Endothelial cell of umbilical vein (primary cell): ENCODE results near the gene WDR74. TPM values are rescaled to one million over a fixed set of nuclear protein-coding genes. Genes with fewer than 3 reads are reported as not detected.

ENCODE experiments used
- BruUV-seq: library from RNA; stranded (reverse); fragments of 400-500 nt; replicated peaks from 2 replicates; lab custom pipeline; 2021; lab: Mats Ljungman, UMichigan
- CTCF ChIA-PET: fragments of 300-600, 350-600 bp; sonication (Branson Sonifier 250); formaldehyde crosslinking; loops from one replicate; lab custom pipeline; 2021; ENCODE audit warnings: antibody characterized with exemption, inconsistent platforms; lab: Charles Lee
- POLR2A ChIA-PET: fragments of 300-600, 350-600 bp; sonication (Branson Sonifier 250); formaldehyde crosslinking; loops from one replicate; lab custom pipeline; 2021; ENCODE audit warnings: antibody characterized with exemption, inconsistent platforms; lab: Charles Lee
- DNase-seq: peaks from one replicate; pipeline ENCODE4 v3.0.0-alpha.2; 2011; ENCODE audit warnings: low read depth, low spot score
- FAIRE-seq: peaks from 2 replicates; lab custom pipeline; 2011; peaks lifted over from hg19 to GRCh38; lab: Jason Lieb, UNC
- H2AFZ ChIP-seq: 2 replicates; pipeline ENCODE4 v1.6.0; 2012; ENCODE audit warnings: low read depth, low read length, control low read depth, inconsistent platforms
- H3K27ac ChIP-seq: 2 replicates; pipeline ENCODE4 v1.5.1; 2011; ENCODE audit warnings: low read depth, mild to moderate bottlenecking, control low read depth, low read length, moderate library complexity; ENCODE audit not compliant: insufficient read depth
- H3K27me3 ChIP-seq, 2 experiments: 2 replicates each; pipeline versions ENCODE4 v1.6.0 to v1.6.1; 2011; ENCODE audit warnings: low read length in 2 of 2, mixed read lengths in 1 of 2; ENCODE audit not compliant: control insufficient read depth in 2 of 2, insufficient read depth in 2 of 2
- H3K36me3 ChIP-seq, 2 experiments: 2 replicates in 1 of 2; 3 replicates in 1 of 2; pipeline ENCODE4 v1.5.1; 2011; ENCODE audit warnings: low read length in 2 of 2, mild to moderate bottlenecking in 1 of 2, moderate library complexity in 1 of 2; ENCODE audit not compliant: control insufficient read depth in 2 of 2, insufficient read depth in 2 of 2; ENCODE audit errors: extremely low read depth in 1 of 2
- H3K4me1 ChIP-seq: 3 replicates; pipeline ENCODE4 v1.5.1; 2011; ENCODE audit warnings: mild to moderate bottlenecking, low read length; ENCODE audit not compliant: control insufficient read depth, insufficient read depth; ENCODE audit errors: extremely low read depth
- H3K4me2 ChIP-seq: 2 replicates; pipeline ENCODE4 v1.6.1; 2011; ENCODE audit warnings: low read length, control low read depth, mixed read lengths; ENCODE audit not compliant: insufficient read depth
- H3K4me3 ChIP-seq, 3 experiments: fragments of 200-600 bp in 1 of 3; sonication (generic), shearing (Covaris generic) in 1 of 3; replicated peaks in 1 of 3; 2 replicates each; pipeline ENCODE4 v1.5.1; 2011 to 2016; ENCODE audit warnings: control low read depth in 3 of 3, low read length in 3 of 3, mild to moderate bottlenecking in 2 of 3, inconsistent platforms in 1 of 3, low read depth in 1 of 3, moderate library complexity in 1 of 3; ENCODE audit not compliant: insufficient read depth in 1 of 3
- H3K79me2 ChIP-seq: 2 replicates; pipeline ENCODE4 v1.6.0; 2012; ENCODE audit warnings: low read length, inconsistent platforms; ENCODE audit not compliant: control insufficient read depth, insufficient read depth
- H3K9ac ChIP-seq: replicated peaks from 2 replicates; pipeline ENCODE3; 2011; ENCODE audit warnings: low read length, control low read depth; ENCODE audit not compliant: insufficient read depth; ENCODE audit errors: extremely low read depth
- H3K9me1 ChIP-seq: replicated peaks from 3 replicates; pipeline ENCODE4 v1.6.0; 2011; ENCODE audit warnings: mild to moderate bottlenecking, low read length; ENCODE audit not compliant: control insufficient read depth, insufficient read depth; ENCODE audit errors: extremely low read depth
- H3K9me3 ChIP-seq: replicated peaks from 2 replicates; pipeline ENCODE4 v1.5.1; 2012; ENCODE audit warnings: low read length, inconsistent platforms; ENCODE audit not compliant: control insufficient read depth, insufficient read depth
- H4K20me1 ChIP-seq: replicated peaks from 2 replicates; pipeline ENCODE3; 2011; ENCODE audit warnings: mild to moderate bottlenecking, low read length; ENCODE audit not compliant: control insufficient read depth, insufficient read depth; ENCODE audit errors: extremely low read depth
- CTCF ChIP-seq, 2 donors: IDR thresholded peaks; 1 replicate in 1 of 2; 2 replicates in 1 of 2; pipeline ENCODE4 v1.5.1; 2011; ENCODE audit warnings: low read length in 2 of 2, mild to moderate bottlenecking in 2 of 2, moderate library complexity in 2 of 2, control low read depth in 1 of 2, inconsistent platforms in 1 of 2, low read depth in 1 of 2; ENCODE audit not compliant: insufficient read depth in 1 of 2; ENCODE audit errors: extremely low read depth in 1 of 2
- EZH2 ChIP-seq: IDR thresholded peaks from 2 replicates; pipeline ENCODE4 v1.6.1; 2012; ENCODE audit warnings: borderline replicate concordance, low read depth, mild to moderate bottlenecking, moderate library complexity, low read length, inconsistent platforms; ENCODE audit not compliant: severe bottlenecking
- FOS ChIP-seq: IDR thresholded peaks from 2 replicates; pipeline ENCODE4 v1.6.1; 2011; ENCODE audit warnings: mild to moderate bottlenecking, low read length, moderate library complexity, borderline replicate concordance; ENCODE audit not compliant: insufficient read depth
- GATA2 ChIP-seq: IDR thresholded peaks from 2 replicates; pipeline ENCODE4 v1.7.0; 2011; ENCODE audit warnings: low read depth, mild to moderate bottlenecking, moderate library complexity, mixed read lengths, low read length; ENCODE audit not compliant: insufficient read length, insufficient read depth
- JUN ChIP-seq: IDR thresholded peaks from 2 replicates; pipeline ENCODE4 v1.6.1; 2011; ENCODE audit warnings: borderline replicate concordance, low read depth; ENCODE audit not compliant: insufficient read length, insufficient read depth
- MAX ChIP-seq: IDR thresholded peaks from 2 replicates; pipeline ENCODE4 v1.6.1; 2011; ENCODE audit not compliant: insufficient read depth, insufficient read length
- MYC ChIP-seq: IDR thresholded peaks from one replicate; pipeline ENCODE4 v1.6.1; 2011; ENCODE audit warnings: mild to moderate bottlenecking, low read depth, low read length
- POLR2A ChIP-seq: IDR thresholded peaks from 2 replicates; pipeline ENCODE4 v1.6.1; 2012; ENCODE audit warnings: low read depth, mild to moderate bottlenecking, control low read depth, low read length
- POLR2AphosphoS5 ChIP-seq: IDR thresholded peaks from 2 replicates; pipeline ENCODE4 v1.6.1; 2012; ENCODE audit warnings: low read depth, mild to moderate bottlenecking, control low read depth, low read length, moderate library complexity; ENCODE audit not compliant: insufficient read depth
- dilution Hi-C: fragments of 300-500 bp; cut with MboI; formaldehyde crosslinking; loops from one replicate; pipeline ENCODE4 v1.15.0; 2019; ENCODE audit warnings: low sequenced_read_pairs; ENCODE audit not compliant: extremely low pct_ligation_motif_present
- intact Hi-C: fragments of 100-400 bp; cut with micrococcal nuclease; formaldehyde crosslinking; loops from one replicate; pipeline ENCODE4 v1.10.0; 2022
- polyA plus RNA-seq, 4 experiments: library from polyadenylated mRNA; depleted of rRNA in 3 of 4; stranded (reverse) in 3 of 4; unstranded in 1 of 4; fragments of >200 nt; gene quantifications; 2 replicates each; pipeline versions ENCODE4 v1.2.1 to v1.2.3, GENCODE V29; 2011 to 2012; ENCODE audit warnings: missing spikeins in 1 of 4
- total RNA-seq: library from RNA; stranded (reverse); gene quantifications from 2 replicates; pipeline ENCODE4 v1.2.3, GENCODE V29; 2021

The WDR74 gene
- total and polyA plus RNA-seq, 2 donors (not counting 3 experiments of a cell fraction or from before 2014, with no cell fraction given) = 44.7 to 51.7 TPM

GRCh38 chr11:62882431-62882749 lies 43.0 kb upstream of the WDR74 start:
- ChIA-PET POLR2A (interaction anchor here (0.5 to 2.3 kb wide), 5 partner anchors 17 to 96 kb away, joined by 5 to 25 read pairs (median 10); partner anchors contain the start of gene TMEM179B), CTCF (interaction anchor here (1.0 kb wide), 1 partner anchor 96 kb away, joined by 4 read pairs; no protein-coding TSS in a partner anchor)
- peaks cover 5% of the 10 kb centered on the region for H4K20me1 ChIP-seq
- peaks cover 45% of the 10 kb centered on the region for H3K4me1 ChIP-seq
- H3K9me1 ChIP-seq = no peaks in the 10 kb centered on the region
- no peak overlapping the region for H2AFZ ChIP-seq
- peak overlapping the region; percentile 100 for H3K27ac ChIP-seq
- dilution Hi-C loops = no loop called here
- H3K9me3 ChIP-seq = no peaks in the 10 kb centered on the region
- DNase-seq (no peak), FAIRE-seq (peak; percentile 40)
- intact Hi-C loops = loop anchor here (5.0 kb wide), 3 partner anchors 110 to 485 kb away; partner anchors contain the start of genes HNRNPUL2, TAF6L and TTC9C
- H3K79me2 ChIP-seq = peaks cover 60% of the 10 kb centered on the region
- BruUV-seq = no TSS peak
- peaks cover 28 to 36% of the 10 kb centered on the region in 2 experiments for H3K36me3 ChIP-seq
- peak overlapping the region; percentile 100 for H3K9ac ChIP-seq
- peak overlapping the region; percentile 75 to 100 (median 95) for H3K4me3 ChIP-seq
- peak overlapping the region; percentile 94 for H3K4me2 ChIP-seq
- H3K27me3 ChIP-seq = no peaks in the 10 kb centered on the region
- TF ChIP-seq GATA2 (no peak), EZH2 (no peak), JUN (no peak), CTCF (IDR thresholded peaks at IDR 0.05; ENCODE audit: extremely low read depth in 1 of 2, insufficient read depth in 1 of 2, low read depth in 1 of 2, low read length in 2 of 2) (no peak), MAX (no peak), POLR2AphosphoS5 (no peak), MYC (no peak), POLR2A (no peak), FOS (no peak)
